ENCODE measurements around the gene TGM1. TPM values are rescaled to one million over a fixed set of nuclear protein-coding genes. Genes with fewer than 3 reads are reported as not detected.

The TGM1 gene
- total and polyA plus RNA-seq, 10 of the 15 experiments (the other 5 are each of a cell fraction or from before 2014, with no cell fraction given): 0.05 to 5.9 (median 1.8) TPM

GRCh38 chr14:24271134-24271833 lies 8.3 kb upstream of the TGM1 start, which contains the start of gene RABGGTA (continued):
- TF ChIP-seq MTA2 (IDR thresholded peaks at IDR 0.05; ENCODE audit: low read depth) (peak; percentile 61; the same call in 1 of the 2 replicates), ETV6 (conservative IDR thresholded peaks at IDR 0.05 in 1 of 2, IDR thresholded peaks at IDR 0.05 in 1 of 2; ENCODE audit: borderline replicate concordance in 1 of 2, low read depth in 1 of 2) (peak; percentile 39 to 59; a peak in 1 of 4 replicates), GABPA (IDR thresholded peaks at IDR 0.05; ENCODE audit: low read depth) (0 out of 2 replicates have a peak, but pooled peaks have one; percentile 21), ZBTB33 (IDR thresholded peaks at IDR 0.05) (no peak), ESRRA (IDR thresholded peaks at IDR 0.05; ENCODE audit: low read length) (no peak), DPF2 (IDR thresholded peaks at IDR 0.05) (peak; percentile 95), EZH2 (IDR thresholded peaks at IDR 0.05; ENCODE audit: borderline replicate concordance, control insufficient read depth, low read depth, low read length) (no peak), MAX (IDR thresholded peaks at IDR 0.05; ENCODE audit: low read depth, low read length) (peak; percentile 82), YY1 (IDR thresholded peaks at IDR 0.05; ENCODE audit: low read depth, low read length) (peak; percentile 87), SUZ12 (IDR thresholded peaks at IDR 0.05; ENCODE audit: unreplicated experiment) (no peak), SKIL (IDR thresholded peaks at IDR 0.05; ENCODE audit: low read depth, poor library complexity, severe bottlenecking) (no peak), ZNF687 (IDR thresholded peaks at IDR 0.05) (peak; percentile 98), USF2 (IDR thresholded peaks at IDR 0.05; ENCODE audit: borderline replicate concordance, low read depth, low read length) (no peak; the same call in 1 of the 2 replicates), NR2F1 (conservative IDR thresholded peaks at IDR 0.05) (peak; percentile 64), HDAC2 (IDR thresholded peaks at IDR 0.05) (no peak), CEBPB (IDR thresholded peaks at IDR 0.05; ENCODE audit: borderline replicate concordance in 1 of 2, low read depth in 2 of 2, low read length in 2 of 2) (no peak), ZNF217 (IDR thresholded peaks at IDR 0.05) (peak; percentile 86; the same call in 1 of the 2 replicates), POLR2AphosphoS5 (IDR thresholded peaks at IDR 0.05; ENCODE audit: low read length) (peak; percentile 87), TCF7 (IDR thresholded peaks at IDR 0.05; ENCODE audit: borderline replicate concordance) (no peak), STAT3 (IDR thresholded peaks at IDR 0.05; ENCODE audit: low read depth, low read length) (no peak)
